ENCODE measurements around the gene SAYSD1. TPM values are rescaled to one million over a fixed set of nuclear protein-coding genes. Genes with fewer than 3 reads are reported as not detected.
"Not testable (repeated sequence)": the region's sequence is repeated elsewhere in the genome, so short reads cannot be mapped to it uniquely, and the experiment has no call there.

Gene SAYSD1, protein sequence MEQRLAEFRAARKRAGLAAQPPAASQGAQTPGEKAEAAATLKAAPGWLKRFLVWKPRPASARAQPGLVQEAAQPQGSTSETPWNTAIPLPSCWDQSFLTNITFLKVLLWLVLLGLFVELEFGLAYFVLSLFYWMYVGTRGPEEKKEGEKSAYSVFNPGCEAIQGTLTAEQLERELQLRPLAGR
- 10 to 100 TPM; 19.6 to 22.6 (median 20.6) TPM for polyA plus RNA-seq (ENCODE audit: insufficient read length in 4 of 4)

DNA sequence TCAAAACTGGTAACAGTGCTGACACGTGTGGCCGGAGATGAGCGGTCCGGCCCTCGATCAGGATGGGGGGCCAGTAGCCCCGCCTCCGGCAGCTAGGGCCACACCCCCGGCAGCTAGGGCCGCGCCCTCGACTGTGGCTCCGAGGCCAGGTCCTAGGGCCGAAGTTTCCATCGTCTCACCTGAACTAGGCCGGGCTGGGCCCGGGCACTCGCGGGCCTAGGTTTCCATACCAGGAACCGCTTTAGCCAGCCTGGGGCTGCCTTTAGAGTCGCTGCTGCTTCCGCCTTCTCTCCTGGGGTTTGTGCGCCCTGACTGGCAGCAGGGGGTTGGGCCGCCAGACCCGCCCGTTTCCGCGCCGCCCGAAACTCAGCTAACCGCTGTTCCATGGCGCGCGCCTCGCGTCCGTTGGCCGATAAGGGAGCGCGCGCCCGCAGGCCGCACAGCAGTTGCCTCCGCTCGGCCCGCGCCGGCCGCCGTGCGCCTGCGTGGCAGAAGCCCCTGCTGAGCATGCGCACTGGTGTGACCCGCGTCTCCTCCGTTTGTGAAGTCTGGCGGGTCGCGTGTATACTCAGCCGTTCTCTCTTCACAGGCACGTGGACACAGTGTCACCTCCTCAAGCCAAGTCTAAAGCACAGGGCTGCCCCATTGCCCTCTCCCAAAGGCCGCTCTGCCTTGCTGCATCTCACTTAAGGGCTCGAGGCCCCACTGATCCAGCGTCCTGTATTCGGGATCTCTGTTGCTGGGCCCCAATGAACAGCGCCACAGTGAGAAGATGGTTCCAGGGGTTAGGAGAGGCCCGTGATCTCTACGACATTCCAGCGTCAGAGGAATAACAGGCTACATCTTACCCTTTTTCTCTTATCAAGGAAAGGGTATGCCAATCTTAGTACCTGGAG lies at the start of gene SAYSD1:
SAYSD1 (minus strand) TSS at position 483 of the 896 bp plus-strand sequence; CDS start at position 386, 97 bp downstream.
- peak; percentile 81 to 90 (median 86) for DNase-seq (ENCODE audit: low read depth in 4 of 4, low spot score in 3 of 4)

DNA sequence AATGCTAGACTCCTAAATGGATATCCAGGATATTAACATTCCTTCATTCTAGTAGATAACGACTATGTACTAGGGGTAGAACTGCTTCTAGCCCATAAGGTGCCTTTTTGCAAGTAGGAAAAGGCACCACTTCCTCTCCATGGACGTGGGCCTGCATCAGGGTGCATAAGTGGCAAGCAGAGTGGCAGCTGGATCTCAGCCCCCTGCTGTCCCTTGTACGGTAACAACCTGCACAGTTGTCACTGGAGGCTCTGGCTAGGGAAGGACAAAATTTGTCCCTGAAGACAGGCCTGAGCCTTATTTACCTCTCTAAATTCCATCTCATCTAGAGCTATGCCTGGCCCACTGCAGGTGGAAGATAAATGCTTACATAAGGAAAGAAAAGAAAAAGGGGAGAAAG lies 42.5 kb upstream of the SAYSD1 start:
- DNase-seq (ENCODE audit: low read depth in 4 of 4, low spot score in 3 of 4), result no peak

DNA sequence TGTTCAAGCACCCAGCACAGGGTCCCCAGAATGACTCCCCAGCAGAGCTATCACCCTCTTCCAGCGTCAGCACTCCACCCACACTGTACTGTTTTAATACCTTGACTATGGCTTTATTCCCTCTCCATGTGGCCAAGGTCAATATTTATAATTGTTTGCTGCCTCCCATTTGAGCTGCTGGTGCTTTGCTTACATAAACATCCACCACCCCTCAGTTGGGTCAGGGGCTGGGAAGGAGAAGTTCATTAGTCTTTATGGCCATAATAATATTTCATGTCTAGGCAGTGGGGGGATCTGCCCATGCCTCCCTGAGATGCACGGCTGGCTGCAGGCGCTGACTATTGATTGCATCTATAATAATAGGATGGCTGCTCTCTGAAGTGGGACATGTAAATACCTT lies 41.8 kb upstream of the SAYSD1 start:
- no peak for DNase-seq (ENCODE audit: low read depth in 4 of 4, low spot score in 3 of 4)

DNA sequence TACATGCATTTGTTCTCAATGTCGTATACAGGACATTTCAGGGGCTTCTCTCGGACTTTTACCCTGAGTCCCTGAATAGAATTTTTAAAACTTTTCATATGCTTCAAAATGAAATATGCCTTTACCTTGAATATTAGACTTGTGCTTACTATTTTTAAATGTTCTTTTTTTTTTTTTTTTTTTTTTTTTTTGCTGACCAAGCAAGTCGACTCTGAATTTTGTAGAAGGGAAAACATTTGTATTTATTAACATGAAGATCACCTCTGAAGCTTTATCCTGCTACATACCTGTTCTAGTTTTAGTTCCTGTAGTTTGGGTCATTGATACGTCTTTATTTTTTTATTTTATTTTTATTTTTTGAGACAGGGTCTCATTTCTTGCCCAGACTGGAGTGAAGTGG lies 39.7 kb upstream of the SAYSD1 start:
- DNase-seq (ENCODE audit: low read depth in 4 of 4, low spot score in 3 of 4), result no peak

DNA sequence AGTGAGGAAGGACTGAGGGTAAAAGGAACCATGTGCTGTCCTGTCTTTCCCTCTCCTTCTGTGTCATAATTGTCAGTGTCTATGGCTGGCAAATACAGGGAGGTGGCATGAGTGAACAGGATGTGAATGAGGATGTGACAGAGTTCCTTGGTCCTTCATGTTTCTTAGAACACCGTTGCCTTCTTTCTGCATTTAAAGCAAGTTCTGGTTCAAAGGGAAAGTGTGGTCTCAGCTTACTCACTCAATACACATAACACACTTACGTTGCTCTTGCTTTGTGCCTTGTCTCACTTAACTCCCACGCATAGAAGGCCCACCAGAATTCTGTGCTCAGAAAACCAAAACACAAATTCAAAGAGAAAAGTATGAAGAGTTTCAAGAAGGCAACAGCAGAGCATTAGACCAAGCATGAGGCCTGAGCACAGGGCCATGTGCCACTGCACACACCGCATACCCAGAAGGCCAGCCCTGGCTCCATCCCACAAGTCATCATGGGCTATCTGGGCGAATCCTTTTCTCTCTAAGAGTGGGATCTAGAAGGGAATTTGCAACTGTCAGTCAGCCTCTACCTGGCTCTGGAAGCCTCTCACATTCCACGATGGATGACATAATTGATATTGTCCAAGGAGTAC lies 38.9 kb upstream of the SAYSD1 start:
- no peak for DNase-seq (ENCODE audit: low read depth in 4 of 4, low spot score in 3 of 4)

DNA sequence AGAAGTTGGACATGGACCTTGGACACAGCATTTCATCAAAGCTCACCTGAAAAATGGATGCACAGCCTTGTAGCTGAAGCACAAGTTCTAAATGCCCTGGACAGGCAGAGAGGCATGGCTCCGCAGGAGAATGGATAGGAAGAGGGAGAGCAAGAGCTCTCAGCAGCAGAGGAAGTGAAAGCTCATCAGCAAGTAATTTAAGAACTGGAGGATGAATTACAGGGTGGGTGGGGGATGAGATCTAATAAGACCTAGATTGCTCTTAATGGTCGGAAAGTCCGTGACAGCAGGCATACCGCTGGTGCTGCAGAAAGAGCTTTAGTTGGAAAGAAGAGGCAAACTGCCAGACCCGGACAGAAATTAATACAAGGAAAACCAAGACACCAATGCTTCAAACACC lies 37.3 kb upstream of the SAYSD1 start:
- DNase-seq (ENCODE audit: low read depth in 4 of 4, low spot score in 3 of 4), result no peak

DNA sequence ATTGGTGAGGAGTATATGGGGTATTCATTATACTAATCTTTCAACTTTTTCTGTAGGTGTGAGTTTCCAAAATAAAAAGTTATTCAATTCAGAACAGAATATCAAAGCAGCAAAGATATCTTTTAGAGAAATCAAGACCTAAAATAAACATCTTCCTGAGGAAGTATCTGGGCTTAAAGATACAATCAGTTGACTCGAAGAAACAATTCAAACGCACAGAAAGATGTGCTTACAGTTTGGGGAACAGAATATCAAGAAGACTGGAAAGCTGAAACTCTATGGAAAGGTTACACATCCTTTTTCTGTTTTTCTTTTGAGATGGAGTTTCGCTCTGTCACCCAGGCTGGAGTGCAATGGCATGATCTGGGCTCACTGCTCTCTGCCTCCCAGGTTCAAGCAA lies 36.2 kb upstream of the SAYSD1 start:
- no peak for DNase-seq (ENCODE audit: low read depth in 4 of 4, low spot score in 3 of 4)

DNA sequence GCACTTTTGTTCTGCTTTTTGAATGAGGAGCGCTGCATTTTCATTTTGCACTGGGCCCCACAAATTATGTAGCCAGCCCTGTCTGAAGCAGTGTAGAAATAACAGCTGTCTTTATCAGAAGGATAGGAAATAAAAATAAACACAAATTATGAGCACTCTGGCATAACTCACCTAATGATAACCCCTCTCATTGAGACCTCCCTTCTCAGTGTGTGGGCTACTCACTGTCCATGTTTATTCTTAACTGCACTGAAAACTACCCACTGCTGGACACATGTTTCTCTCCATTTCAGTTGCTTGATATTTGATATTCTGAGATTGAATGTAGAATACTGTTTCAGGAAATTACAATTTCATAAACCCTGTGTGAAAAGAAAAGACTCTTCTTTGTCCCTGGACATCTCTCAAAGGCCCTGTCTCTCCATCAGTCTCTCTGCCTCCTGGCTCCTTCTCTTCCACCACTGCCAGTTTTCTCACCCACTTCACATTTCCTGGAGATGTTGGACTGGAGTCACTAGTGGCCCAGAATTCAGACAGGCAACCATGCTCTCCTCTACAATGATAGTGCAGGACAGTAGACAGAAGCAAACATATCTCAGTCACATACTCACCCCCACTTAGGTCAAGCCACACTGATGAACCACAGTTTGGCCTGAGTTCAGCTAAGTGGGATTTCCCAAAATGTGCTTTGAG lies 29.6 kb upstream of the SAYSD1 start:
- DNase-seq (ENCODE audit: low read depth in 4 of 4, low spot score in 3 of 4), result no peak

DNA sequence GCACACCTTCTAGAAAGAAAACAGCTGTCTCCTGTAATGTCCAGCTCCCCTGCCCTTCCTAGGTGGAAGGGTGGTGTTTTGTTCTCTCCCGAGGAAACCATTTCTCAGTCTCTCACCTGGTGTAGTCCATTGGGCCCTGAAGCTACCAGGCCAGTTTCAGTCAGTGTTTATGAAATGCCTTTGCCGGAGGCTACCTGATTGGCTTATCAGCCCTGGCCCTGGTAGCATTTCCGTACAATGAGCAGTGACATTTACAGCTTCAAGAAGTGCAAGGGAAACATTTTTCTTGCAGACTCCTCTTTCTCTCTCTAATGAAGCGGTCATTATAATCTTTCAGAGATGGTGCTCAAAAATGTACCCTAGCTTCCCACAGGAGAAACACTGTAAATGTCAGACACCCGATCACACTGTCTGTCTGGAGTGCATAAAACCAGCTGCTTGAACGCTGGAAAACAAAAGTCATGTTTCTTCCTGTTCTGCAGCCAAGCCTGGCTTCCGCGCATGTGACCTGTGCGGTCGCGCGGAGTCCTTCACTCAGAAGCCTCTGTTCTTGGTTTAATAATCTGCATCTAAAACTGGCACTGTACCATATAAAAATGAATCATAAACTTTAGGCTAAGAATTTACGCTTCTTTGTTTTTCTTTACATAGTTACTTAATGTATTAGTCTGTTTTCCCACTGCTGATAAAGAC lies 28.4 kb upstream of the SAYSD1 start:
- DNase-seq (ENCODE audit: low read depth in 4 of 4, low spot score in 3 of 4), result no peak

DNA sequence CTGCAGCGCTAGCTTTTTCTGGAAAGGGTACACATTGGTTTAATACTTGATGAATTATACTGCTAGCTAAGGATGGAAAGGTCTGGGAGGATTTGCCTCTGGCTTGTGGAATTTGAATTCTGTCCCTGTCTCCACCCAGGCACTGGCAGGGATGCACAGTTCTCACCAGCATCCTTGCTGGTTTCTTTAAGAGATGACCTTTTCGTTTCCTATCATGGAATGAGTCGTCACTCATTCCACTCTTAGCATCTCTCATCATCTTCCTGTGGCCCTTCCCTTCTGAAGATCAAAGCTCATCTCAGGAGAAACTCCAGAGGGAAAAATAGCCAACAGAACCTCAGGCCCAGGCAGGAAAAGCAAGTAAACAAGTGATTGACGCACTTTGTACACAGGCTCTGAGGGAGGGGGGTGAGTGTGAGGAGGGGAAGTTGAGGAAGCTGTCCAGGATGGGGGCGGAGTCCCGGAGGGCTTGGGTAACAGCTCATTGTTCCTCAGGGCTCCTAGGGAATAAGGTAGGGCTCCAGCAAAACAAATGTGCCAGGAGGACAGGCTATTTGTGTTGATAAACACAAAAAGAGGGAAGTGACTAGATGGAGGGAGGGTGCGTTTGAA lies 25.7 kb upstream of the SAYSD1 start:
- DNase-seq (ENCODE audit: low read depth in 4 of 4, low spot score in 3 of 4), result no peak

DNA sequence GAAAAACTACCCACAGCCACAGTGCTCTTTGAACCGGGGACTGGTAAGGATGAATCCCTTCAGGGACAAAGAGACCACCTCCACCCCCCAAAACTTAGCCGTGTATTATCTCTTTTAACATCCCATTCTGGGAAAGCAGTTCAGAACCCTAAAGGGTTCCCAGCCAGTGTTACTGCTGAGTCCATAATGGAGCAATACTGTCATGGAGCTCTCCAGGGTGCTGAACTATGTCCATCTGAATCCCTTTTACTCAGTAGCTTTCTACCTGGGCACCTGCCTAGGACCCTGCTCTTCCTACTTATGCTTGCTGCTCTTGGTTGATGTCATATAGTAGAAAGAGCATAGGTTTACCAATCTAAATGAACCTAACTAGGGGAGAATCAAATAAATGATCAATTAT lies 22.3 kb upstream of the SAYSD1 start:
- peak in 2 of 4 donors; percentile 58 to 64 for DNase-seq (ENCODE audit: low read depth in 4 of 4, low spot score in 3 of 4)

DNA sequence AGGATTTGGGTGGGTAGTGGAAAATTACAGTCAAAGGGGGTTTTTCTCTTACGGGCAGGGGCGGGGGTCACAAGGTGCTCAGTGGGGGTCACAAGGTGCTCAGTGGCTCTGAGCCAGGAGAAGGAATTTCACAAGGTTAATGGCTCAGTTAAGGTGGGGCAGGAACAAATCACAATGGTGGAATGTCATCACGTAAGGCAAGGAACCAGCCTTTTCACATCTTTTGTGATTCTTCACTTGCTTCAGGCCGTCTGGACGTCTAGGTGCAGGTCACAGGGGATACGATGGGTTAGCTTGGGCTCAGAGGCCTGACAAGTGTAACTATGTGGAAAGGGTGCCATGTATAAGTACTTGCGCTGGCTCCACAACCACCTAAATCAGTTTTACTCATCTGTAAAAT lies 21.2 kb upstream of the SAYSD1 start:
- DNase-seq (ENCODE audit: low read depth in 4 of 4, low spot score in 3 of 4), result not testable (repeated sequence)

DNA sequence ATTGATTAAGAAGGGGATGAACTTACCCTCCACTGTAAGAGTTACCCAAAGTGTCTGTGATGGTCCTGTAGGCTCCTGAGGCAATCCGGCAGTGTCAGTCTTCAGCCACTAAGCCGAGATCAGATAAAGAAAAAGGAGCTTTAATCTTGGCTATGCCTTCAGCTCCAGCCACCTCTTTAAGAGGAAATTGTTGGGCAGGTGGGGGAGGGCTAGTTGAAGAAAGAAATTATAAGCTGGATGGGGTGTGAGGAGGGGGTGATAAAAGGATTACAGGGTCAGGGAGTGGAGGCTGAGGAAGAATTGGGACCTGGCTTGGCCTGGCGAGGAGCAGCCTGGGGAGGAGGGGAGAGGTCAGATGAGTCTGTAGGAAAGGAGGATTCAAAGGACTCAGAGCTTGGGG lies 19.8 kb upstream of the SAYSD1 start:
- DNase-seq (ENCODE audit: low read depth in 4 of 4, low spot score in 3 of 4), result not testable (repeated sequence)

DNA sequence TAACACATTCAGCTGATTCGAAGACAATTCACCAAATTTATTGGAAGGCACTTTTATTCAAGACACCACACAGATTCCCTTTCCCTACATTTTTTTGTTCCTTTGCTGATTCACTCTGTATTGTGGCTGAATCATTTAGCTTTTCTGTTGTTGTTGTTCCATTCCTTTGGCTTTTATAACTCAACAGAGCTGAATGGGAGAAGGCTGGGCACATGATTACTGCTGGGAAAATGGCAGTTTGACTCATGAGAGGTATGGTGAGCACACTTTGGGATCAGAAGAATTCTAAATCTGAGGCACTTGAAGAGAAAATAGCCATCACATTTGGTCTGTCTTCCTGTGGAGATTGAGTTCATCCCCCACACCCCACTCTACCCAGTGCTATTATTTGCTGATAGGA lies 15.7 kb upstream of the SAYSD1 start:
- DNase-seq (ENCODE audit: low read depth in 4 of 4, low spot score in 3 of 4), result no peak

DNA sequence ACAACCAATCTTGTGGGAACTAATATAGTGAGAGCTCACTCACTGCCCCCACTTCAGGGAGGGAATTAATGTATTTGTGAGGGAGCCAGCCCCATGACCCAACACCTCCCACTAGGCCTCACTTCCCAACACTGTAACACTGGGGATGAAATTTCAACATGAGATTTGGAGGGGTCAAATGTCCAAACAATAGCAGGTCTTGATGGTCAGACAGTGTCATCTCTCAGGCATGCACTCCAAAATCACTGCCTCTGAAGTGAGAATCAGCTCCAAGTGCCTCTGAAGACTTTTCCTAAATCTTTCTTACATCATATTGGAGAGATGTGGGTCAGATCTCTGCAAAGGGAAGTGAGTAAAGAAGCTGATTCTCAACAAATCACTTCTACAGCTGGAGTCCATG lies 13.8 kb upstream of the SAYSD1 start:
- no peak for DNase-seq (ENCODE audit: low read depth in 4 of 4, low spot score in 3 of 4)

DNA sequence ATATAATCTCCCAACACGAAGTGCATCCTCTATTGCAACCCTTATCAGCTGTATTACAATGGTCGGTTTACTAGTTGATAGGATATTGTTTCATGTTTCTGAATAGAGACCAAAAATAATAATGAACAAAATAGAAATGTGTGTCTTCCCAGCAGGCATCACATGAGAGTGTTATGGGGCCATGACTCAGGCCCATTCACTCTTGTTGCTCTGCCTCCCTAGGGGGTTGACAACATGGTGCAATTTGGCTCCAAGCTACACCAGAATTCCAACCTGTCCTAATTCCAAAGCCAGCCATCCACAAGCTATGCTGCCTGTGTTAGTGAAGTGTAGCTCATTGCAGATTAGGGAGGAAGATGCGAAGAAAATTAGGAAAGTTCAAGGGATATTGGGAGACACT lies 13.1 kb upstream of the SAYSD1 start:
- no peak for DNase-seq (ENCODE audit: low read depth in 4 of 4, low spot score in 3 of 4)

DNA sequence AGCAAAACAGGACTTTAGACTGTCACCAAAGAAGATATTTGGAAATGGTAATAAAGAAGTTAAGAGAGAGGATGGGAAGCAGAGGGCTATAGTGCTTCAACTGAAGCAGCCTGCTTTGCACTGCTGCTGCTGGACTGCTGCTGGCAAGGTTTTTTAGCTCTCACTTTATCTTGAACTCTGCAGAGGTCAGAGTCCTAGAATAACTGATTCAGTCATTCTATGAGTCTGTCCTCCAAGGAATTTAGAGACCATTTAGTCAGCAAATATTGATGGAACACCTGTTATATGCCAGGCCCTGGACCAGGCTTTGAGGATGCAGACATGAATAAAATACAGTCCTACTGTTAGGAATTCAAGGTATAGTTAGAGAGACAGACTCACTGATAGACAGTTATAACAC lies 9.1 kb upstream of the SAYSD1 start:
- DNase-seq (ENCODE audit: low read depth in 4 of 4, low spot score in 3 of 4), result no peak

DNA sequence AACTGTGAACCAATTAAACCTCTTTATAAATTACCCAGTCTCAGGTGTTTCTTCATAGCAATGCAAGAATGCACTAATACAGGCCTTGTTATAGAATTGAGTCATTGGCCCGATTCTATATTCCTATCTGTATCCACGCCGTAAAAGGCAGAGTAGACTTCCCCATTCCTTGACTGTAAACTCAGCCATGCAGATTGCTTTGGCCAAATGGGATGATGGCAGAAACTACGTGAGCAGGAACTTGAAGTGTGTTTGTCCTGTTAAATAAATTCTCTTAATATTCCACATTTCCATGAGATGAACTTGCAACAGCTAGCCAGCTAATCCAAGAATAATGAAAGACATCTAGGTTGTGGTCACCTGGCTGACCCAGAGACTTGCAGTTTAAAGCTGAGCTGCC lies 3.9 kb upstream of the SAYSD1 start:
- no peak for DNase-seq (ENCODE audit: low read depth in 4 of 4, low spot score in 3 of 4)

DNA sequence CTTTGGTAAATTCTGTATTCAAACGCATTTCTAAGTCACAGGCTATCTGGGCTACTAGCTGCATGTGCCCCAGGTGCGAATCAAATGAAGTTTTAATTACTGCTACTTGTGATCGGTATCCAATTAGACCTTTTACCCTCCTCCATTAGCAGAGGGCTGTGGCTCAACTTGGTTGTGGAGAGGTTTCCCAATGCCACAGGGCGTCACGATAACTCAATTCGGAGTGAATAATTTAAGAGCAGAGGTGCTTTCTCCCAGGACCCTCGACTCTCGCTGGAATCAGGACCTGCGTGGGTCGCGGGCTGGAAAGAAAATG lies 640 bp downstream of the SAYSD1 start:
- DNase-seq (ENCODE audit: low read depth in 4 of 4, low spot score in 3 of 4), result no peak

DNA sequence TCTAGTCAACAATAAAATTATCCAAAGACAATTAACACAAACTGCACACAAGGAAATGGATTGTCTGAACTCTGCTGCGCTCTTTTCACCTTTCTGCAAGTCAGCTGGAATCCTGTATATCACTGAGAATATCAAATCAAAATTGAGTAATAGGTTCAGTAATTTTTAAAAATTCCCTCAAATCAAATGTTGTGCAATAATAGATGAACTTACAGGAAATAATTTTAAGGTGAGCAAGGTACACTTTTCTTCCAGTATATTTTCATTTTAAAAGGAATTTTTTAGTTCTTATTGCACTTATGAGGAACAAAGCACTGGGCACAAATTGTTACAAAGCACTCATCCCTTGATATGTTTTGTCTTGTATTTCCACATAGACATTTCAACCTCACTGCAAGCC lies 1.2 kb downstream of the SAYSD1 start:
- no peak for DNase-seq (ENCODE audit: low read depth in 4 of 4, low spot score in 3 of 4)
